Body of pancreas (tissue), 4 donors: ENCODE measurements around the gene CEP85L. TPM values are rescaled to one million over a fixed set of nuclear protein-coding genes. Genes with fewer than 3 reads are reported as not detected.

Source experiments
- ATAC-seq: fragments of 150-250 bp; one replicate; pipeline ENCODE4 v1.9.1; 2016
- DNase-seq, 4 donors: peaks; one replicate each; pipeline ENCODE4 v3.0.0-alpha.2; 2019
- H3K27ac ChIP-seq, 4 donors: fragments of 200-600 bp; sonication (generic); 1 replicate in 3 of 4; 2 replicates in 1 of 4; pipeline versions ENCODE4 v1.5.1 to v1.6.1; 2016 to 2019; ENCODE audit warnings: mild to moderate bottlenecking in 1 of 4, mixed read lengths in 1 of 4, moderate library complexity in 1 of 4
- H3K27me3 ChIP-seq, 2 donors: fragments of 200-600 bp; sonication (generic); one replicate each; pipeline ENCODE4 v1.6.0; 2016; ENCODE audit warnings: mild to moderate bottlenecking in 1 of 2
- H3K36me3 ChIP-seq, 2 donors: fragments of 200-600 bp; sonication (generic); replicated peaks in 1 of 2; 2 replicates each; pipeline ENCODE4 v1.5.1; 2016; ENCODE audit warnings: low read depth in 2 of 2; ENCODE audit not compliant: insufficient read depth in 1 of 2
- H3K4me1 ChIP-seq: fragments of 200-600 bp; sonication (generic); one replicate; pipeline ENCODE4 v1.6.0; 2016
- H3K4me3 ChIP-seq, 2 donors: fragments of 200-600 bp; sonication (generic); 1 replicate in 1 of 2; 2 replicates in 1 of 2; pipeline ENCODE4 v1.5.1; 2016 to 2019
- H3K9me3 ChIP-seq, 3 donors: fragments of 200-600 bp; sonication (generic); 1 replicate in 2 of 3; 2 replicates in 1 of 3; pipeline ENCODE4 v1.5.1; 2016
- POLR2A ChIP-seq, 3 donors: fragments of 450-650 bp; IDR thresholded peaks; one replicate each; pipeline ENCODE4 v1.6.1; 2016; ENCODE audit warnings: antibody characterized with exemption in 3 of 3, mild to moderate bottlenecking in 2 of 3
- WGBS, 2 donors: methylation state at CpG; one replicate each; pipeline ENCODE4 v1.1.5; 2017; 5-methylcytosine and 5-hydroxymethylcytosine counted together
- intact Hi-C: fragments of 100-400 bp; cut with DNase I; formaldehyde crosslinking; loops from one replicate; pipeline ENCODE4 v1.15.1; 2023
- total RNA-seq, 2 donors: library from RNA; depleted of rRNA; stranded (reverse); fragments of >200 nt; gene quantifications; one replicate each; pipeline ENCODE4 v1.1.0, GENCODE V29; 2016
- TF ChIP-seq, protein P1 (sequence below), 7 experiments: fragments of 450-650 bp in 4 of 7; fragments of 200-600 bp in 3 of 7; sonication (generic) in 3 of 7; IDR thresholded peaks; one replicate each; pipeline ENCODE4 v1.5.1; 2016 to 2019; ENCODE audit warnings: antibody characterized with exemption in 7 of 7

Gene CEP85L
- total RNA-seq, 2 donors from 2014 or later = 8.2 to 9.9 TPM

DNA sequence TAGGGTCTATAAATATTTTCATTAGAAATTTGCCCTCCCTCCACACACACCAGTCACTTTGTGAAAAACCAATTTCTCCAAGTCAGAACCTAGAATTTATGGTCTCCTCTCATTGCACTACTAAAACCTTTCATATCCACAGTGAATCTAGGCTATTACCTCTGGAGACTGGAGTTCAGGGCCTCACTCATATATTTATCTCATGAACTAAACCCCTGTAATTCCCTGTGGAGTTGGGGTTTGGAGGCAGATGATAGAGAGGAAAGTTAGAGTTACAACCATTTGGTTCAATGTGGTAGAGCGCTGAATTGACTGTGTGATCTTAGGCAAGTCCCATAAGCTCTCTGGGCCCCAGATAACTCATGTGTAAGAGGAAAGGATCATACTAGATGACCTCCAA is 18.2 kb upstream of the CEP85L start:
- WGBS, 2 donors = 100% methylated on average over 1 of the region's 1 CpG
- Histone ChIP-seq H3K9me3 (no peaks in the 10 kb centered on the region), H3K36me3 (no peaks in the 10 kb centered on the region), H3K27me3 (no peaks in the 10 kb centered on the region), H3K4me1 (no peaks in the 10 kb centered on the region), H3K27ac (no peak overlapping the region), H3K4me3 (no peak overlapping the region)
- intact Hi-C loops = no loop called here
- TF ChIP-seq POLR2A (IDR thresholded peaks at IDR 0.05) = no peak
- DNase-seq = no peak
- ATAC-seq = no peak

DNA sequence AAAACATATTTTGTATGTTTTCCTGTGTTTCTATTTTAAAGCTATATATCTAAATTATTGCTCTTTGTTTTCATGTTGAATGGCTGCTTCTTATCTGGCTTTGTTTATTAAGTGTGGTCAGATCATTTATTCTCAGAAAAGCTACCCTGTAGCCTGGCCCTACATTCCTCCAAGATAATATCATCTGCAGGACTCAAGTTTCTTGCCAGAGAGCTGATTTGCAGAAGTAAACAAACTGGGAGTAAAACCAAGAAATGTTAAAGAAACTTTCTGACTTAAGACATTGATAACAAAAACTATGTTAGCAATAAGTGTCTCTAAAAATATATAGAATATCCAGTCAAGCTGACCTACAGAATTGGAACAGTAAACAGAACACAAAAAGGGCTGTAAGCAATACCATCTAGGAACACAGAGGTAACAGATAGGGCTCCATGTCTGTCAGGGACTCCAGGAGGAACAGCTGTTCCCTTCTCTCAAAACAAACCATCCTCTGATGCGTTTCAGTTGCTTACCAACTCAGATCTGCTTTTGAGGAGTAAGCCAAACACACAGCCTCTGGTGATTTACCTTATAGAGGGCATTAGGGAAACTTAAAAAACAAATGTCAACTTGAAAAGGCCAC is 17.5 kb upstream of the CEP85L start:
- Histone ChIP-seq H3K4me1 (no peaks in the 10 kb centered on the region), H3K27me3 (no peaks in the 10 kb centered on the region), H3K36me3 (no peaks in the 10 kb centered on the region), H3K4me3 (no peak overlapping the region), H3K27ac (no peak overlapping the region), H3K9me3 (no peaks in the 10 kb centered on the region)
- intact Hi-C loops = no loop called here
- 58 to 59% methylated on average over 1 of the region's 1 CpG for WGBS, 2 donors
- DNase-seq (no peak), ATAC-seq (no peak)
- no peak for TF ChIP-seq POLR2A (IDR thresholded peaks at IDR 0.05)
- TF ChIP-seq, protein P1, sequence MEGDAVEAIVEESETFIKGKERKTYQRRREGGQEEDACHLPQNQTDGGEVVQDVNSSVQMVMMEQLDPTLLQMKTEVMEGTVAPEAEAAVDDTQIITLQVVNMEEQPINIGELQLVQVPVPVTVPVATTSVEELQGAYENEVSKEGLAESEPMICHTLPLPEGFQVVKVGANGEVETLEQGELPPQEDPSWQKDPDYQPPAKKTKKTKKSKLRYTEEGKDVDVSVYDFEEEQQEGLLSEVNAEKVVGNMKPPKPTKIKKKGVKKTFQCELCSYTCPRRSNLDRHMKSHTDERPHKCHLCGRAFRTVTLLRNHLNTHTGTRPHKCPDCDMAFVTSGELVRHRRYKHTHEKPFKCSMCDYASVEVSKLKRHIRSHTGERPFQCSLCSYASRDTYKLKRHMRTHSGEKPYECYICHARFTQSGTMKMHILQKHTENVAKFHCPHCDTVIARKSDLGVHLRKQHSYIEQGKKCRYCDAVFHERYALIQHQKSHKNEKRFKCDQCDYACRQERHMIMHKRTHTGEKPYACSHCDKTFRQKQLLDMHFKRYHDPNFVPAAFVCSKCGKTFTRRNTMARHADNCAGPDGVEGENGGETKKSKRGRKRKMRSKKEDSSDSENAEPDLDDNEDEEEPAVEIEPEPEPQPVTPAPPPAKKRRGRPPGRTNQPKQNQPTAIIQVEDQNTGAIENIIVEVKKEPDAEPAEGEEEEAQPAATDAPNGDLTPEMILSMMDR (IDR thresholded peaks at IDR 0.05) = no peak

DNA sequence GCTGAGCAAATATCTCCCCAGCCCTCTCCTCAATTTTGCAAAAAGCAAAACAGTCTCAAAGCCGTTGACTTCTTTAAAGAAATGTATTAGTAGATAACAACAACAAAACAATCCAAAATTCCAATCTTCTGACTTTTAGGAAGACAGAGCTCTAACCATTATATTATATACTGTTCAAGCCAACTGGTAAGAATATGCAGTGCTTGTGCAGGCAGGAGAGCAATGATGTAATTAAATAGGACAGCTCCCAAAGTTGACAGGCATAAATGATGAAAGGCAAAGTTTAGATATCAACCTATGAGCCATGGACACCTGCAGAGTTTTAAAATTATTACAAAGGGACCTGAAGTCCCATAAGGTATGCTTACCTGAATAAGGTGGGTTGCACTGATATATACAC is 16.6 kb upstream of the CEP85L start:
- no peak for ATAC-seq
- TF ChIP-seq POLR2A (IDR thresholded peaks at IDR 0.05) = no peak
- TF ChIP-seq, protein P1 (IDR thresholded peaks at IDR 0.05) = no peak
- no peak for DNase-seq
- intact Hi-C loops = no loop called here
- no peaks in the 10 kb centered on the region for H3K4me1 ChIP-seq
- 76 to 81% methylated on average over 1 of the region's 1 CpG for WGBS, 2 donors
- no peak overlapping the region for H3K4me3 ChIP-seq
- H3K9me3 ChIP-seq = no peaks in the 10 kb centered on the region
- no peaks in the 10 kb centered on the region for H3K36me3 ChIP-seq
- no peak overlapping the region for H3K27ac ChIP-seq
- no peaks in the 10 kb centered on the region for H3K27me3 ChIP-seq

DNA sequence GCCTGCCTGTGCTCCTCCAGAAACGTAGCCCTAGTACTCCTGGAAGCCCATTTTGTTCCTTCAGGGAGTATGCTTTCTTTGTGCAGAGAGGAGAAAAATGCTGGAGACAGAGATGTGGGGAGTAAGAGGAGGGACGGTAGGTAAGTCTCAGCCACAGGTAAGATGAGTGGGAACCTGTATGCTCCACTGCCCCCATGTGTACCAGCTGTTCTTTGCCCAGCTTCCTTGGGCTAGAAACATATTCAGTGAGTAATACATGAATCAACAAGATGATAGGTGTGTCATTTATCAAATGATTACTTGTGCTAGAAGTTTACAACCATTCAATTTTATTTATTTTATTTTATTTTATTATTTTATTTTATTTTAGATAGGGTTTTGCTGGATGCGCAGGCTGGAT is 13.6 kb upstream of the CEP85L start:
- H3K4me1 ChIP-seq = no peaks in the 10 kb centered on the region
- H3K27ac ChIP-seq = no peak overlapping the region
- 34 to 61% methylated on average over 3 of the region's 3 CpGs for WGBS, 2 donors
- no peaks in the 10 kb centered on the region for H3K36me3 ChIP-seq
- TF ChIP-seq POLR2A (IDR thresholded peaks at IDR 0.05) = no peak
- TF ChIP-seq, protein P1 (IDR thresholded peaks at IDR 0.05) = no peak
- H3K4me3 ChIP-seq = no peak overlapping the region
- H3K9me3 ChIP-seq = no peaks in the 10 kb centered on the region
- intact Hi-C loops = no loop called here
- no peaks in the 10 kb centered on the region for H3K27me3 ChIP-seq
- DNase-seq = no peak
- ATAC-seq = no peak

DNA sequence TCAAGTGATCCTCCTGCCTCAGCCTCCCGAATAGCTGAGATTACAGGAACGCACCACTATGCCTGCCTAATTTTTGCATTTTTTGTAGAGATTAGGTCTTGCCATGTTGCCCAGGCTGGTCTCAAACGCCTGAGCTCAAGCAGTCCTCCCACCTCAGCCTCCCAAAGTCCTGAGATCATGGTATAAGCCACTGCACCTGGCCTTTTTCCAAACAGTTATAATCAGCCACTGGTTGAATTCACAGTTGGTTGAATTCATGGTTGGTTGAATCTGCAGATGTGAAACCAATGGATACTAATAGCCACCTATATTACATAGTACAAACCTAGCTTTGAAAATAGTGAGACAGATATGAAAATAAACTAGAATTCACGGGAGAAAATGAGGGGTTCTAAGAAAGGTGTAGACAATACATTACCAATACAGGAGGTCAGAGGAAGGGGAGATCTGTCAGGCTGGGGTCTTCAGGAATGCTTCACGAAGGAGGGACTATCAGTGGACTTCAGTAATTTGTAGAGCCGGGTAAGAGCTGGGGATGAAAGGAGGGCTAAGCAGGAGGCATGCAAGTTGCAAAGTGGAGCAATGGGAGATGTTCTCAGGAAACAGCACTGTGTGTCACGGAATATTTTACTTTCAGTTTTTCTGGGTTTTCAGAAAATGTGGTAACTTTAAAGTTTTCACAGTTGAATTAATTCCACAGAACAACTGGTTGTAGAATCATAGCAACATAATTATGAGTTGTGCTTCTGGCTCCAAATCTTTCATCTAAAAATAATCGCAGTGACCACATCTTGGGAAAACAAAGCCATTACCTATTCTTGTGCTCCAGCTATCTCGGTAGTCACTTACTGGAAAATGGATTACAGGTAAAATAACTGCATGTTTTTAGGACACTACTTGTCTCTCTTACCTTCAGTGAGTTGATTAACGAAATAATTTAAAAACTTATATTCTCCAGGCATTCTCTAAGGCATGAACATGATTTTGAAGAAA is 12.9 kb upstream of the CEP85L start:
- H3K4me1 ChIP-seq = no peaks in the 10 kb centered on the region
- H3K4me3 ChIP-seq = no peak overlapping the region
- 70 to 75% methylated on average over 10 of the region's 10 CpGs for WGBS, 2 donors
- H3K9me3 ChIP-seq = no peaks in the 10 kb centered on the region
- intact Hi-C loops = no loop called here
- H3K27ac ChIP-seq = no peak overlapping the region
- DNase-seq (no peak), ATAC-seq (no peak)
- no peaks in the 10 kb centered on the region for H3K36me3 ChIP-seq
- TF ChIP-seq, protein P1 (IDR thresholded peaks at IDR 0.05) = no peak
- no peak for TF ChIP-seq POLR2A (IDR thresholded peaks at IDR 0.05)
- no peaks in the 10 kb centered on the region for H3K27me3 ChIP-seq
